BLaER1 treated with 17β-estradiol and CSF1 and Interleukin-3, amounts not matched to agents 10 nM and 100 nM (cell line): ENCODE results near the gene CAPN12.
A peak's percentile ranks its signal among the peaks of the same experiment; 100 is the strongest.

Experiments used
- H3K27ac ChIP-seq, 11 experiments: shearing (Covaris generic); formaldehyde crosslinking; 2 replicates each; pipeline ENCODE4 v1.8.1; 2022
- H3K27me3 ChIP-seq, 11 experiments: shearing (Covaris generic); formaldehyde crosslinking; 2 replicates each; pipeline ENCODE4 v1.8.1; 2022
- H3K36me3 ChIP-seq, 11 experiments: shearing (Covaris generic); formaldehyde crosslinking; 2 replicates each; pipeline ENCODE4 v1.8.1; 2022
- H3K4me1 ChIP-seq, 10 experiments: shearing (Covaris generic); formaldehyde crosslinking; 2 replicates each; pipeline ENCODE4 v1.8.1; 2022
- H3K4me2 ChIP-seq, 11 experiments: shearing (Covaris generic); formaldehyde crosslinking; 2 replicates each; pipeline ENCODE4 v1.8.1; 2022
- H3K4me3 ChIP-seq, 10 experiments: shearing (Covaris generic); formaldehyde crosslinking; 2 replicates each; pipeline ENCODE4 v1.8.1; 2022
- H3K9ac ChIP-seq, 11 experiments: shearing (Covaris generic); formaldehyde crosslinking; 2 replicates each; pipeline ENCODE4 v1.8.1; 2022
- H3K9me3 ChIP-seq, 11 experiments: shearing (Covaris generic); formaldehyde crosslinking; replicated peaks in 1 of 11; 2 replicates each; pipeline ENCODE4 v1.8.1; 2022
- H4K20me1 ChIP-seq, 11 experiments: shearing (Covaris generic); formaldehyde crosslinking; 2 replicates each; pipeline ENCODE4 v1.8.1; 2022
- Cebpa-rat ChIP-seq, 11 experiments: shearing (Covaris generic); IDR thresholded peaks; 2 replicates each; pipeline ENCODE4 v1.8.1; 2022

CAPN12 gene

DNA sequence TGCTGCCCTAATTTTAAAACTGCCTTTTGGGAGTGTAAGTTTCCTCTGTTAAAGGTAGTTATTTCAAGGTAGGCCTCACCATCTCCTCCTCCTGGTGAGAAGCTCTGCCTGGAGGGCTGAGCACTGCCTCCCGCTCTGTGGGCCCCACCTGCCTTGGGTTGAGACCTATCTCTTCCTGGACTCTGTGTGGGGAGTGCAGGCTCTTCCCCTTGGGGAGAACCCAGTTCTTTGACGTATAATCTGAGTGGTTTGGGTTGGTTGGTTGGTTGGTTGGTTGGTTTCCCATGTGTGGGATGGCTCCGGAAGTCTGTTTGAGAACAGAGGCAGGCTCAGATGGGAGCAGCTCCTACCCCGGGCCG, 57.8 kb downstream of the CAPN12 start:
- Histone ChIP-seq H4K20me1 (peaks cover 0 to 61% (median under 1%) of the 10 kb centered on the region in 11 experiments; a peak in 11 of 22 replicates), H3K4me1 (peaks cover 94 to 100% (median 99%) of the 10 kb centered on the region in 10 experiments), H3K9ac (peak overlapping the region; percentile 47 to 84 (median 78)), H3K36me3 (peaks cover 0 to 28% (median 15%) of the 10 kb centered on the region in 11 experiments; a peak in 10 of 22 replicates), H3K27ac (peak overlapping the region; percentile 63 to 96 (median 90)), H3K4me2 (peak overlapping the region; percentile 79 to 99 (median 96)), H3K27me3 (no peaks in the 10 kb centered on the region), H3K9me3 (no peaks in the 10 kb centered on the region), H3K4me3 (peak overlapping the region in 9 of 10 experiments; percentile 3 to 58 (median 13); a peak in 11 of 20 replicates)
- TF ChIP-seq Cebpa-rat (IDR thresholded peaks at IDR 0.05) = no peak

- Histone ChIP-seq H3K4me3 (peak overlapping the region in 9 of 10 experiments; percentile 3 to 58 (median 13); a peak in 10 of 20 replicates), H3K4me2 (peak overlapping the region; percentile 79 to 99 (median 96)), H4K20me1 (peaks cover 0 to 61% (median 3%) of the 10 kb centered on the region in 11 experiments; a peak in 12 of 22 replicates), H3K27me3 (no peaks in the 10 kb centered on the region), H3K9me3 (no peaks in the 10 kb centered on the region), H3K27ac (peak overlapping the region; percentile 63 to 96 (median 90)), H3K36me3 (peaks cover 0 to 33% (median 19%) of the 10 kb centered on the region in 11 experiments; a peak in 10 of 22 replicates), H3K4me1 (peaks cover 94 to 100% (median 99%) of the 10 kb centered on the region in 10 experiments), H3K9ac (peak overlapping the region; percentile 47 to 84 (median 78))
- TF ChIP-seq Cebpa-rat (IDR thresholded peaks at IDR 0.05) = no peak
These were observed 58.4 kb downstream of the CAPN12 start for GRCh38 chr19:38685666-38686529.

DNA sequence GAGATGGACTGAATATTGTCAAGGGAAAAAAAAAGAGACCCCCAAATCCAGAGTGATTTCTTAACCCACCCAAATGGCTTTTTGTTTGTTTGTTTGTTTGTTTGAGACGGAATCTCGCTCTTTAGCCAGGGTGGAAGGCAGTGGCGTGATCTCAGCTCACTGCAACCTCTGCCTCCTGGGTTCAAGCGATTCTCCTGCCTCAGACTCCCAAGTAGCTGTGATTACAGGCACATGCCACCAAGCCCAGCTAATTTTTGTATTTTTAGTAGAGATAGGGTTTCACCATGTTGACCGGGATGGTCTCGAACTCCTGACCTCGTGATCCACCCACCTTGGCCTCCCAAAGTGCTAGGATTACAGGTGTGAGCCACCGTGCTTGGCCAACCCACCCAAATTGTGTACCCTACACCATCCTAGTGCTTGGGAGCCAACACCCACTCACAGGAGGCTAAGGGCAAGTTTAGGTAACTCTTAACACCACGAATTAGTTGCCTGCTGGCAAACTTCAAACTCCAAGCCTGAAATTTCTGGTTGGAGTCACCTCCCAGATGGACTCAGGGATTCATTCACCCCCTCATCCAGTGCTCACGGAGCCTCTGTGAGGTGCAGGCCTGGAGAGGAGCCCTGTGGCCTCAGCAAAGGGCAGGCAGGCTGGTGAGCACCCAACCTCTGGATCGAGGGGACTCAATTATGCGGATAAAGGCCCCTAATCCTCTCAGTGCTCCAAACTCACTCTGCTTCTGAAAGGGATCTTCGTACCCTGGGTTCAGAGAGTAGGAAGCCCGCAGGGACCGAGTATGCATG, 59.2 kb downstream of the CAPN12 start:
- Histone ChIP-seq H3K9me3 (no peaks in the 10 kb centered on the region), H3K4me3 (peak overlapping the region in 6 of 10 experiments; percentile 8 to 42 (median 12); a peak in 7 of 20 replicates), H3K27ac (peak overlapping the region; percentile 63 to 96 (median 90); a peak in 21 of 22 replicates), H3K36me3 (peaks cover 0 to 31% (median 10%) of the 10 kb centered on the region in 11 experiments; a peak in 10 of 22 replicates), H3K4me2 (peak overlapping the region; percentile 79 to 99 (median 96)), H4K20me1 (peaks cover 0 to 64% (median 6%) of the 10 kb centered on the region in 11 experiments; a peak in 14 of 22 replicates), H3K9ac (peak overlapping the region; percentile 47 to 84 (median 78); a peak in 21 of 22 replicates), H3K4me1 (peaks cover 94 to 100% (median 99%) of the 10 kb centered on the region in 10 experiments), H3K27me3 (no peaks in the 10 kb centered on the region)
- no peak for TF ChIP-seq Cebpa-rat (IDR thresholded peaks at IDR 0.05)

- Histone ChIP-seq H3K4me2 (peak overlapping the region; percentile 79 to 99 (median 96)), H4K20me1 (peaks cover 3 to 72% (median 12%) of the 10 kb centered on the region in 11 experiments; a peak in 16 of 22 replicates), H3K27me3 (no peaks in the 10 kb centered on the region), H3K9me3 (no peaks in the 10 kb centered on the region), H3K36me3 (peaks cover 0 to 31% (median 11%) of the 10 kb centered on the region in 11 experiments; a peak in 9 of 22 replicates), H3K4me3 (peak overlapping the region in 6 of 10 experiments; percentile 3 to 42 (median 14); a peak in 9 of 20 replicates), H3K4me1 (peaks cover 94 to 100% (median 99%) of the 10 kb centered on the region in 10 experiments), H3K9ac (peak overlapping the region; percentile 41 to 84 (median 78); a peak in 21 of 22 replicates), H3K27ac (peak overlapping the region; percentile 63 to 96 (median 90))
- TF ChIP-seq Cebpa-rat (IDR thresholded peaks at IDR 0.05) = no peak
These were observed 60.0 kb downstream of the CAPN12 start for GRCh38 chr19:38684078-38684861.

DNA sequence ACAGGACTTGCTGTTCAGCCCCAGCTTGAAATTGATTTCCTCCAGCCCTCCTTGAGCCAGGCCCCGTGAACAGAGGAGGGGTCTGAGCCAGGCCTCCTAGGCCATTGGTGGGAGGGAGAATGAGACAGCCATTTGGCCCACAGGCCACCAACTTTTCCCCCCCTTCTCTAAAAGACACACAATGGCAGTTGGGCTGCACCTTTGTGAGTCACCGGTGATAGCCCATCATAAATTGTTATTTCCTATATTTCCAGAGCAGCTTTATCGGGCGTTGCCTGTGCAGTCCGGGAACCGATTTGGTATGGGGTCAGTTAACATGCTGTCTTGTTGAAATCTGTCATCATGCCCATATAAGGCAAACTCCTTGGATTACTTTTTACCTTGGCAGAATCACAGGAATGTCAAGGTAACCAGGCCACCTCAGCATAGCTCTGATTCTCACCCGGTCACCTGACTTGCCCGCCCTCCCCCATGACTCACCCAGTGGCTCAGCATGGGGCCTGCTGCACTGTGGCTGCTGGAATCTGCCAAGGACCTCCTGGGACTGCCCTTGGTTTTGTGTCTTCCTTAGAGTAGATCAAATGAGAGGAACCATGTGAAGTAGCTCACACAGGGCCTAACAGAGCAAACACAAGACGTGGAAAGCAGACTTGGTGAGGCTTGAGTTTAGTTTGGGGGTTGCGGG, 60.7 kb downstream of the CAPN12 start:
- peak overlapping the region; percentile 79 to 99 (median 96) for H3K4me2 ChIP-seq
- H3K27me3 ChIP-seq = no peaks in the 10 kb centered on the region
- TF ChIP-seq Cebpa-rat (IDR thresholded peaks at IDR 0.05) = no peak
- H3K27ac ChIP-seq = peak overlapping the region; percentile 63 to 96 (median 90)
- peak overlapping the region in 6 of 10 experiments; percentile 1 to 32 (median 10); a peak in 6 of 20 replicates for H3K4me3 ChIP-seq
- peak overlapping the region; percentile 41 to 84 (median 78); a peak in 21 of 22 replicates for H3K9ac ChIP-seq
- no peaks in the 10 kb centered on the region for H3K9me3 ChIP-seq
- peaks cover 94 to 100% (median 99%) of the 10 kb centered on the region in 10 experiments for H3K4me1 ChIP-seq
- peaks cover 0 to 38% (median 16%) of the 10 kb centered on the region in 11 experiments; a peak in 11 of 22 replicates for H3K36me3 ChIP-seq
- peaks cover 5 to 79% (median 19%) of the 10 kb centered on the region in 11 experiments; a peak in 18 of 22 replicates for H4K20me1 ChIP-seq

- no peak for TF ChIP-seq Cebpa-rat (IDR thresholded peaks at IDR 0.05)
- Histone ChIP-seq H3K4me1 (peaks cover 94 to 100% (median 98%) of the 10 kb centered on the region in 10 experiments), H3K4me3 (peak overlapping the region in 2 of 10 experiments; percentile 1 to 12; a peak in 2 of 20 replicates), H3K9ac (peak overlapping the region in 10 of 11 experiments; percentile 63 to 84 (median 78); a peak in 19 of 22 replicates), H3K9me3 (no peaks in the 10 kb centered on the region), H4K20me1 (peaks cover 11 to 85% (median 25%) of the 10 kb centered on the region in 11 experiments; a peak in 20 of 22 replicates), H3K36me3 (peaks cover 0 to 39% (median 19%) of the 10 kb centered on the region in 11 experiments; a peak in 12 of 22 replicates), H3K27ac (peak overlapping the region; percentile 63 to 96 (median 90); a peak in 21 of 22 replicates), H3K4me2 (peak overlapping the region; percentile 79 to 99 (median 96)), H3K27me3 (no peaks in the 10 kb centered on the region)
These were observed 61.3 kb downstream of the CAPN12 start for GRCh38 chr19:38682872-38683392.
